Cardiac fibroblast (primary cell): Measurements from ENCODE around the gene GP5.

Experiments used
- DNase-seq, 2 donors: peaks; one replicate each; pipeline versions ENCODE4 v3.0.0 to v3.0.0-alpha.2; 2010; ENCODE audit warnings: low read depth in 2 of 2
- H3K4me3 ChIP-seq, 2 donors: replicated peaks in 1 of 2; 1 replicate in 1 of 2; 2 replicates in 1 of 2; pipeline ENCODE4 v1.5.1; 2011; ENCODE audit warnings: low read depth in 2 of 2, low read length in 2 of 2, mild to moderate bottlenecking in 2 of 2, moderate library complexity in 1 of 2
- TF ChIP-seq, protein P1 (sequence below): IDR thresholded peaks from one replicate; pipeline ENCODE4 v1.5.1; 2011; ENCODE audit warnings: low read depth, mild to moderate bottlenecking, low read length, inconsistent platforms

GP5 gene

DNA sequence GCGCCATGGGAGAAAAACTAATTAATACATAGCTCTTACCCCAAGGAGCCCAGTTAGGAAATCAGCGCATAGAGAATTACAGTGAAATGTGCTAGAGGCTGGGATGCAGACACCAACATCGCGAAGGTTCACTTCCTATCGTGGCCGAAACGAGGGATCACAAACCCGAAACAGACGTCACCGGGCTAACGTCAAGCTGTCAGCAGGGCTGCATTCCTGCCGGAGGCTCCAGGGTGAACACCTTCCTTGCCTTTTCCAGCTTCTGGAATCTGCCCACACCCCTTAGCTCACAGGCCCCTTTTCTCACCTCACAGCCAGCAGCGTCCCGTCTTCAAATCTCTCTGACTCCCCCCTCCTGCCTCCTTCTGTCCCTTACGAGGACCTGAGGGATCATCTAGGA is 13.0 kb downstream of the GP5 start:
- TF ChIP-seq, protein P1, sequence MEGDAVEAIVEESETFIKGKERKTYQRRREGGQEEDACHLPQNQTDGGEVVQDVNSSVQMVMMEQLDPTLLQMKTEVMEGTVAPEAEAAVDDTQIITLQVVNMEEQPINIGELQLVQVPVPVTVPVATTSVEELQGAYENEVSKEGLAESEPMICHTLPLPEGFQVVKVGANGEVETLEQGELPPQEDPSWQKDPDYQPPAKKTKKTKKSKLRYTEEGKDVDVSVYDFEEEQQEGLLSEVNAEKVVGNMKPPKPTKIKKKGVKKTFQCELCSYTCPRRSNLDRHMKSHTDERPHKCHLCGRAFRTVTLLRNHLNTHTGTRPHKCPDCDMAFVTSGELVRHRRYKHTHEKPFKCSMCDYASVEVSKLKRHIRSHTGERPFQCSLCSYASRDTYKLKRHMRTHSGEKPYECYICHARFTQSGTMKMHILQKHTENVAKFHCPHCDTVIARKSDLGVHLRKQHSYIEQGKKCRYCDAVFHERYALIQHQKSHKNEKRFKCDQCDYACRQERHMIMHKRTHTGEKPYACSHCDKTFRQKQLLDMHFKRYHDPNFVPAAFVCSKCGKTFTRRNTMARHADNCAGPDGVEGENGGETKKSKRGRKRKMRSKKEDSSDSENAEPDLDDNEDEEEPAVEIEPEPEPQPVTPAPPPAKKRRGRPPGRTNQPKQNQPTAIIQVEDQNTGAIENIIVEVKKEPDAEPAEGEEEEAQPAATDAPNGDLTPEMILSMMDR: no peak
- H3K4me3 ChIP-seq: no peak overlapping the region
- no peak for DNase-seq

DNA sequence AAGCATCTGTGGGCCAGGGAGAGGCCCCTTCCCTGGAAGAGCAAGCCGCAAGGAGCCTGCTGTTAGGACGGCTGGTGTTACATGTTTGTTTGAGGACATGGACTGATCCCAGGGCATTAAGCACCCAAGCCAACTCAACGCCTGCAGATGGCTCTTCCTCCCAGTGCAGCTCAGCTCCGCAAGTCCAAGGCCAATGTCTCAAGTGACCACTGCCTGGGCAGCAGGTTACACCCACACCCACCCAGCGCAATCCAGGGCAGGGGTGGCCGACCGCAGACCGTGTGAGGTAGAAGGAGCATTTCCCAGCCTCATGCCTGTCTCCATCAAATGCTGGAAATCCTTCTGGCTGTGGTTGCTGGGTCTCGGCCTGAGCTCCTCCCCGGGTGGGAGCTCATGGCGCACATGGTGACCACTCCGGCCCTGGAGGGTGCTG is 14.5 kb downstream of the GP5 start:
- no peak overlapping the region for H3K4me3 ChIP-seq
- TF ChIP-seq, protein P1: no peak
- DNase-seq: no peak

DNA sequence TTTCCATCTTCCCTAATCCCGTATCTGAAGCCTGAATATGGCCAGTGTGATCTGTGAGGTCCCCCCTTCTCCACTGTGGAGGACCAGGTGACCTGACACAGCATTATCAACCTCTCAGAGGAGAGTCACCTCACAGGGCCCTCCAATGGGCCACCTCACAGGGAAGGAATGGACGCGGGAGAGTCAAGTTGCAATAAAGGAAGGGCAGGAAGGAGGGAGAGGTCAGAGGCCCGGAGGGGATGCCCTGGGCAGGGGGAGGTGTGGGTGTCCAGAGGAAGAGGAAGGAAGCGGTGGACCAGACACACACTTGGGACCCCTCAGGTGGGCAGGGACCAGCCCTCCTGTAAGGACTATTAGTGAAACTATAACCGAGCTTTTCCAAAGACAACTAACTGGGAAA is 14.9 kb downstream of the GP5 start:
- TF ChIP-seq, protein P1: no peak
- no peak for DNase-seq
- H3K4me3 ChIP-seq: no peak overlapping the region

DNA sequence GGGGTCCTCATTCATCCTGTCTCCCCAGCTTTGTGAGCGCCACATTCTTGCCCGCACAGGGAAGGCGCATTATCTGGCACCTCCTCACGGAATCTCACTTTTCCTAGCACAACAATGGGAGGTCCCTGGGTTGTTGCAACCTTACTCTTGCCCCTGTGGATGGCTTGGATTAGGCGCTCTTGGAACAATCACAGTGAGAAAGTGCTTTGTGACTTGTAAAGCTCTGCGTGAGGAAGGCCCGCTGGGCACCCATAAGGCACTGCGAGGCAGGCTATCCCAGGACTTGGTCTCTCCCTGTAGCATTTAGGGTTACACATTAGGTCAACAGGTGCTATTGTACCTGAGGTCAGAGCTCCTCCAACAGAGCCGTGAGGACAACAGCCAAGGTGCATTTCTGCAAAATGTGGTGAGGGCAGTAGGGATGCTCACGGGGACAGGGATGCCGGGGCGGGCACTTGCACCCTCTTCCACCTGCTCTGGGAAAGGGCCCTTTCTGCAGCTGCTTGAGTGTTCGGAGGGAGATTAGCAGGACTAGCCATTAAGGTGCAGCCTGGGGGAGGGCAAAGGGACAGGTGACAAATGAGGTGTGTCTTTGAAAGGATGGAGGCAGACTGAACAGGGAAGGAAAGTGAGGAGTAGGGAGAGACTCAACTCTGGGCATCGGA is 15.7 kb downstream of the GP5 start:
- DNase-seq: no peak
- TF ChIP-seq, protein P1: no peak
- H3K4me3 ChIP-seq: no peak overlapping the region

DNA sequence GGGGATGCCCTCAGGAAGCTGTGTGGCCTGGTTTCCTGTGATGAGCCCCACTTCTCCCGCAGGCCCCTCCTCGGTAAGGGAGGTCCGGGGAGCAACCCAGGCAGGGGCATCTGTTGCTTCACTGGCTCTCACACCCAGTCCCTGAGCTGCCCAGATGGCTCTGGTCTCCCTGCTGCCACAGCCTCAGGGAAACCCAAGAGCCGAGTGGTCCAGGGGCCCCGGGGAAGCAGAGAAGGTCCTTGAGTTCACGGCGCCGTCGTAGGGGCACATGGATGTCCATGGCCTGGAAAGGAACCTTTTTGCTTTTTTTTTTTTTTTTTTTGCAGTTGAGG is 16.2 kb downstream of the GP5 start:
- H3K4me3 ChIP-seq: no peak overlapping the region
- DNase-seq: no peak
- TF ChIP-seq, protein P1: no peak

DNA sequence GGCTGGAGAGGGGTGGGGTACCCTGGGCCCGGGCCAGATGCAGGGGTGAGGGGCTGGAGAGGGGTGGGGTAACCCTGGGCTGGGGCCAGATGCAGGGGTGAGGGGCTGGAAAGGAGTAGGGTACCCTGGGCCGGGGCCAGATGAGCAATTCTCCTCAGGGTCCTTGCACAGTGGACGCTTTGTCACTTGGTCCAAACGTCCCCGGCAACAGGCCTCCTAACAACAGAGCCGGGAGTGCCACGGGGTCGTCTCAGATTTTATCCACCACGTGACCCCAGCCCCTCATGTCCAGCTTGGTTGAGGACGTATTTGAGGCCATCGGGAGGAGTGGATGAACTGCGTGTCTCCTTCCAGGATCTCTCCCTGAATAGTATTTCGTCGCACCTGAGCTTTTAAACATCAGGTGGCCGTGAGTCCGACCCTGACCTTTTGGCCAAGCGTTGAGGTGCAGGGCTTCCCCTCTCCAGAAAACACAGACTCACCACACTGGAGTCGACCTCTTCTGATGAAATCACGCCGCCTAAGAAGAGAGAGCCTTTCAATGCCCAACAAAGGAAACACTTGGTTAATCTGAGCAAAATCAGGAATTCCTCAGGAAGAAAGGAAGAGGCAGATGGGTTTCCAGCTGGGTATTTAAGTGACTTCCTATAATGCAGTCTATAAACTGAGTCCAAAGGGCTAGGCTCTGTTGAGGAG is 16.7 kb downstream of the GP5 start:
- DNase-seq: no peak
- TF ChIP-seq, protein P1: no peak
- no peak overlapping the region for H3K4me3 ChIP-seq
